22Rv1 (cell line): ENCODE results near the gene OR8K5.

Source experiments
- ZFX ChIP-seq: fragments of 450-650 bp; IDR thresholded peaks from 2 replicates; pipeline ENCODE4 v1.6.1; 2017; ENCODE audit warnings: antibody characterized with exemption, borderline replicate concordance
- TF ChIP-seq, protein P1 (sequence below): fragments of 450-650 bp; IDR thresholded peaks from 2 replicates; pipeline ENCODE4 v1.5.1; 2017; ENCODE audit warnings: mild to moderate bottlenecking

GRCh38 chr11:56140151-56140661, 19.9 kb downstream of the OR8K5 start, which contains the start of gene OR8J3:
- TF ChIP-seq, protein P1, sequence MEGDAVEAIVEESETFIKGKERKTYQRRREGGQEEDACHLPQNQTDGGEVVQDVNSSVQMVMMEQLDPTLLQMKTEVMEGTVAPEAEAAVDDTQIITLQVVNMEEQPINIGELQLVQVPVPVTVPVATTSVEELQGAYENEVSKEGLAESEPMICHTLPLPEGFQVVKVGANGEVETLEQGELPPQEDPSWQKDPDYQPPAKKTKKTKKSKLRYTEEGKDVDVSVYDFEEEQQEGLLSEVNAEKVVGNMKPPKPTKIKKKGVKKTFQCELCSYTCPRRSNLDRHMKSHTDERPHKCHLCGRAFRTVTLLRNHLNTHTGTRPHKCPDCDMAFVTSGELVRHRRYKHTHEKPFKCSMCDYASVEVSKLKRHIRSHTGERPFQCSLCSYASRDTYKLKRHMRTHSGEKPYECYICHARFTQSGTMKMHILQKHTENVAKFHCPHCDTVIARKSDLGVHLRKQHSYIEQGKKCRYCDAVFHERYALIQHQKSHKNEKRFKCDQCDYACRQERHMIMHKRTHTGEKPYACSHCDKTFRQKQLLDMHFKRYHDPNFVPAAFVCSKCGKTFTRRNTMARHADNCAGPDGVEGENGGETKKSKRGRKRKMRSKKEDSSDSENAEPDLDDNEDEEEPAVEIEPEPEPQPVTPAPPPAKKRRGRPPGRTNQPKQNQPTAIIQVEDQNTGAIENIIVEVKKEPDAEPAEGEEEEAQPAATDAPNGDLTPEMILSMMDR: no peak
- no peak for TF ChIP-seq ZFX
